ENCODE results near the gene CSKMT. TPM values are rescaled to one million over a fixed set of nuclear protein-coding genes. Genes with fewer than 3 reads are reported as not detected.

CSKMT gene
- total RNA-seq, 1 experiment from 2014 or later, result 63.5 TPM

DNA sequence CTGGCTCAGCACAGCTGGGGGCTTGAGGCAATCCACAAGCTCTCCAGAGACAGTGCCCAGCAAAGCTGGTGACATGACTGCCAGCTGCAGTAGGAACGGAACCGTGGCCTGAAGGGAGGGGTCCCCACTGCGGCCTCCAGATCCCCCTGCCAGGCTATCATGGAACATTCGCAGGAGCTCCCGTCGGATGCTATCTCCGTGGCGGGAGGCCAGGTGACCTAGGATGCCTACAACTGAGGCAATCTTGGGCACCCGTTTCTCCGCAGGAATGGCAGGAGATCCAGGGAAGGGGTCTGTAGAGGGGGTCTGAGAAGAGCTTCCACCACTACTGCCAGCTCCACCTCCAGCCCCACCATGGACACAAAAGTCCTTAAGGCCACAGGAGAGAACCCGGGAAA lies 16.1 kb upstream of the CSKMT start:
- Histone ChIP-seq H2AFZ (ENCODE audit: low read depth, low read length, poor library complexity, severe bottlenecking) (no peak overlapping the region), H3K9me3 (ENCODE audit: control insufficient read depth in 1 of 2, insufficient read depth in 1 of 2, low read depth in 1 of 2, low read length in 2 of 2) (no peaks in the 10 kb centered on the region), H3K4me3 (replicated peaks in 1 of 2; ENCODE audit: low read depth in 1 of 2, low read length in 2 of 2) (no peak overlapping the region), H3K4me2 (ENCODE audit: low read length) (no peak overlapping the region), H3K36me3 (ENCODE audit: control insufficient read depth in 1 of 2, insufficient read depth in 2 of 2, low read length in 2 of 2) (peaks cover 8 to 15% of the 10 kb centered on the region in 2 experiments; a peak in 3 of 4 replicates), H3K27ac (ENCODE audit: low read depth, low read length) (no peak overlapping the region), H3K4me1 (ENCODE audit: control insufficient read depth in 1 of 2, insufficient read depth in 2 of 2, low read length in 2 of 2) (peaks cover 12 to 35% of the 10 kb centered on the region in 2 experiments), H3K9ac (ENCODE audit: low read length) (no peak overlapping the region), H4K20me1 (ENCODE audit: insufficient read depth) (no peaks in the 10 kb centered on the region), H3K9me2 (ENCODE audit: insufficient read depth) (no peaks in the 10 kb centered on the region), H3K79me2 (ENCODE audit: insufficient read depth, low read length) (peaks cover 57% of the 10 kb centered on the region), H3K27me3 (ENCODE audit: insufficient read depth, low read length) (no peaks in the 10 kb centered on the region)
- CTCF ChIA-PET, result no interaction called here
- DNase-seq (ENCODE audit: low read depth, low spot score) (no peak), ATAC-seq (no peak)
- no TSS peak for BruUV-seq (replicated peaks)
- intact Hi-C loops (cut with micrococcal nuclease), result loop anchor here (5.0 kb wide), 1 partner anchor 37 kb away; the partner anchor contains the start of genes EML3 and ROM1
- POLR2A ChIA-PET, result interaction anchor here (14.1 kb wide), 1 partner anchor 17 kb away, joined by 195 read pairs; the partner anchor contains the start of genes C11orf98 and CSKMT
- TF ChIP-seq, protein P1, sequence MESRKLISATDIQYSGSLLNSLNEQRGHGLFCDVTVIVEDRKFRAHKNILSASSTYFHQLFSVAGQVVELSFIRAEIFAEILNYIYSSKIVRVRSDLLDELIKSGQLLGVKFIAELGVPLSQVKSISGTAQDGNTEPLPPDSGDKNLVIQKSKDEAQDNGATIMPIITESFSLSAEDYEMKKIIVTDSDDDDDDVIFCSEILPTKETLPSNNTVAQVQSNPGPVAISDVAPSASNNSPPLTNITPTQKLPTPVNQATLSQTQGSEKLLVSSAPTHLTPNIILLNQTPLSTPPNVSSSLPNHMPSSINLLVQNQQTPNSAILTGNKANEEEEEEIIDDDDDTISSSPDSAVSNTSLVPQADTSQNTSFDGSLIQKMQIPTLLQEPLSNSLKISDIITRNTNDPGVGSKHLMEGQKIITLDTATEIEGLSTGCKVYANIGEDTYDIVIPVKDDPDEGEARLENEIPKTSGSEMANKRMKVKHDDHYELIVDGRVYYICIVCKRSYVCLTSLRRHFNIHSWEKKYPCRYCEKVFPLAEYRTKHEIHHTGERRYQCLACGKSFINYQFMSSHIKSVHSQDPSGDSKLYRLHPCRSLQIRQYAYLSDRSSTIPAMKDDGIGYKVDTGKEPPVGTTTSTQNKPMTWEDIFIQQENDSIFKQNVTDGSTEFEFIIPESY (IDR thresholded peaks at IDR 0.05; ENCODE audit: extremely low read depth, insufficient replicate concordance, low read length), result no peak
- no peak for TF ChIP-seq ELF1 (IDR thresholded peaks at IDR 0.05; ENCODE audit: borderline replicate concordance, low read depth)
- TF ChIP-seq ZFX (IDR thresholded peaks at IDR 0.05), result no peak
- TF ChIP-seq SRF (IDR thresholded peaks at IDR 0.05; ENCODE audit: low read depth), result no peak
- no peak for TF ChIP-seq RAD21 (IDR thresholded peaks at IDR 0.05; ENCODE audit: low read depth)
- no peak for TF ChIP-seq EZH2 (IDR thresholded peaks at IDR 0.05)
- TF ChIP-seq, protein P2, sequence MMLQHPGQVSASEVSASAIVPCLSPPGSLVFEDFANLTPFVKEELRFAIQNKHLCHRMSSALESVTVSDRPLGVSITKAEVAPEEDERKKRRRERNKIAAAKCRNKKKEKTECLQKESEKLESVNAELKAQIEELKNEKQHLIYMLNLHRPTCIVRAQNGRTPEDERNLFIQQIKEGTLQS (IDR thresholded peaks at IDR 0.05), result no peak
- TF ChIP-seq ZNF274 (IDR thresholded peaks at IDR 0.05; ENCODE audit: low read depth, low read length), result no peak
- TF ChIP-seq POLR2A (IDR thresholded peaks at IDR 0.05; ENCODE audit: borderline replicate concordance, extremely low read depth, insufficient read depth, insufficient read length), result no peak
- RAD21 ChIA-PET (ENCODE audit: low non-redundant PET in 1 of 2, low total read pairs in 2 of 2, uncharacterized antibody in 2 of 2, unreplicated experiment in 2 of 2), result no interaction called here

All from HCT116 (cell line).